GM13977 (cell line): ENCODE data around the gene USP49.

ENCODE experiments used
- DNase-seq: peaks from one replicate; pipeline ENCODE4 v3.0.0; 2012; ENCODE audit warnings: low spot score
- CTCF ChIP-seq: IDR thresholded peaks from 2 replicates; pipeline ENCODE4 v1.5.1; 2012; ENCODE audit warnings: mild to moderate bottlenecking, control low read depth; ENCODE audit not compliant: insufficient read depth; ENCODE audit errors: extremely low read depth, missing control alignments
- in situ Hi-C: fragments of 300-500 bp; cut with MboI; formaldehyde crosslinking; loops from one replicate; pipeline ENCODE4 v1.12.0; 2022; ENCODE audit warnings: low sequenced_read_pairs, low pct_unique_long_range_greater_than_20kb, mixed read lengths, inconsistent platforms; ENCODE audit not compliant: unreplicated experiment

The USP49 gene

GRCh38 chr6:41763470-41763869, 131.7 kb downstream of the USP49 start:
- TF ChIP-seq CTCF, result no peak
- DNase-seq, result no peak
- in situ Hi-C loops, result no loop called here

- no peak for TF ChIP-seq CTCF
- in situ Hi-C loops, result no loop called here
These were observed 135.1 kb downstream of the USP49 start for GRCh38 chr6:41759905-41760579.

GRCh38 chr6:41759106-41759904, 135.9 kb downstream of the USP49 start:
- no peak for DNase-seq
- in situ Hi-C loops, result no loop called here
- TF ChIP-seq CTCF, result no peak

More at GRCh38 chr6:41759905-41760579, 135.1 kb downstream of the USP49 start:
- no peak for DNase-seq

GRCh38 chr6:41758641-41759035, 136.5 kb downstream of the USP49 start:
- no peak for DNase-seq
- TF ChIP-seq CTCF, result no peak
- in situ Hi-C loops, result no loop called here

- in situ Hi-C loops, result no loop called here
- no peak for TF ChIP-seq CTCF
- no peak for DNase-seq
These were observed 137.1 kb downstream of the USP49 start for GRCh38 chr6:41757931-41758640.

GRCh38 chr6:41757271-41757670, 137.9 kb downstream of the USP49 start:
- DNase-seq, result no peak
- TF ChIP-seq CTCF, result no peak
- in situ Hi-C loops, result no loop called here
